ENCODE data around the gene PPEF1. TPM values are rescaled to one million over a fixed set of nuclear protein-coding genes. Genes with fewer than 3 reads are reported as not detected.

The PPEF1 gene
- total and polyA plus RNA-seq, 9 of the 15 experiments (the other 6 are each of a cell fraction or from before 2014, with no cell fraction given) = not detected

- H3K9me3 ChIP-seq (replicated peaks; ENCODE audit: control insufficient read depth, insufficient read depth, low read depth, low read length) = no peaks in the 10 kb centered on the region
- no peak for TF ChIP-seq E2F1 (CRISPR knock-in tag; IDR thresholded peaks at IDR 0.05)
- no peak for TF ChIP-seq EWSR1 (IDR thresholded peaks at IDR 0.05; ENCODE audit: borderline replicate concordance, low read depth, partially characterized antibody)
- no peak for TF ChIP-seq KLF13 (tag; IDR thresholded peaks at IDR 0.05; ENCODE audit: borderline replicate concordance, low read depth)
- no peak for TF ChIP-seq ZNF280A (IDR thresholded peaks at IDR 0.05; ENCODE audit: low read depth, partially characterized antibody)
- TF ChIP-seq HDAC2 (IDR thresholded peaks at IDR 0.05) = no peak
- no peak for TF ChIP-seq CBFA2T3 (IDR thresholded peaks at IDR 0.05)
- no peak for TF ChIP-seq ZNF253 (CRISPR knock-in tag; conservative IDR thresholded peaks at IDR 0.05)
- TF ChIP-seq ZNF146 (CRISPR knock-in tag; IDR thresholded peaks at IDR 0.05; ENCODE audit: unreplicated experiment) = no peak
- no peak for TF ChIP-seq GTF2F1 (IDR thresholded peaks at IDR 0.05; ENCODE audit: low read depth, low read length)
- no peak for TF ChIP-seq FOXA3 (CRISPR knock-in tag; conservative IDR thresholded peaks at IDR 0.05 in 1 of 2, IDR thresholded peaks at IDR 0.05 in 1 of 2)
- no peak for TF ChIP-seq NFE2L1 (tag; IDR thresholded peaks at IDR 0.05; ENCODE audit: borderline replicate concordance, low read depth)
- TF ChIP-seq BRF1 (IDR thresholded peaks at IDR 0.05; ENCODE audit: borderline replicate concordance, extremely low read depth, insufficient read length) = no peak
- no peak for TF ChIP-seq CSDE1 (IDR thresholded peaks at IDR 0.05)
- no peak for TF ChIP-seq GMEB1 (CRISPR knock-in tag; IDR thresholded peaks at IDR 0.05)
These were observed 46.2 kb upstream of the PPEF1 start for GRCh38 chrX:18661273-18661672.

More at GRCh38 chrX:18661273-18661672, 46.2 kb upstream of the PPEF1 start:
- H4K20me1 ChIP-seq (replicated peaks; ENCODE audit: control insufficient read depth, insufficient read depth, low read length) = no peaks in the 10 kb centered on the region
- CTCF ChIA-PET (ENCODE audit: low intra/inter-chr PET ratio) = no interaction called here
- POLR2A ChIA-PET = interaction anchor here (0.9 kb wide), 1 partner anchor 16 kb away, joined by 5 read pairs; no protein-coding TSS in a partner anchor
- in situ Hi-C loops (cut with MboI) = no loop called here
- no peaks in the 10 kb centered on the region for H3K4me1 ChIP-seq (replicated peaks in 1 of 2; ENCODE audit: control insufficient read depth in 2 of 2, insufficient read depth in 2 of 2, low read length in 2 of 2)
- DNase-seq (ENCODE audit: extremely low read depth in 1 of 4, low spot score in 3 of 4) (no peak), ATAC-seq (no peak), FAIRE-seq (no peak)
- H3K4me2 ChIP-seq (ENCODE audit: insufficient read depth, low read length) = no peak overlapping the region
- H3K36me3 ChIP-seq (ENCODE audit: control insufficient read depth, insufficient read depth, low read length) = no peaks in the 10 kb centered on the region
- H3K9ac ChIP-seq (ENCODE audit: insufficient read depth in 1 of 2, low read depth in 2 of 2, low read length in 2 of 2) = no peak overlapping the region
- no peak overlapping the region for H3K27ac ChIP-seq (ENCODE audit: extremely low read depth, low read depth, low read length)
- peaks cover under 1 to 8% of the 10 kb centered on the region in 2 experiments; a peak in 2 of 5 replicates for H3K27me3 ChIP-seq (ENCODE audit: control insufficient read depth in 2 of 2, insufficient read depth in 2 of 2, low read length in 2 of 2)
- intact Hi-C loops (cut with micrococcal nuclease) = no loop called here
- no peaks in the 10 kb centered on the region for H3K9me1 ChIP-seq (ENCODE audit: control insufficient read depth, insufficient read depth, low read length)
- WGBS (ENCODE audit: insufficient coverage, low coverage, missing lambda C conversion rate) = 3% methylated on average over 5 of the region's 12 CpGs
- no peak overlapping the region for H3K4me3 ChIP-seq
- no peak overlapping the region for H2AFZ ChIP-seq (ENCODE audit: low read depth, low read length)
- H3K79me2 ChIP-seq (ENCODE audit: control insufficient read depth, insufficient read depth, low read length) = no peaks in the 10 kb centered on the region
- BruUV-seq (replicated peaks) = no TSS peak
